ENCODE results near the gene REC8. TPM values are rescaled to one million over a fixed set of nuclear protein-coding genes. Genes with fewer than 3 reads are reported as not detected.
A peak's percentile ranks its signal among the peaks of the same experiment; 100 is the strongest.

The REC8 gene
- total RNA-seq, 2 experiments from 2014 or later, result 19.3 to 22.3 TPM

DNA sequence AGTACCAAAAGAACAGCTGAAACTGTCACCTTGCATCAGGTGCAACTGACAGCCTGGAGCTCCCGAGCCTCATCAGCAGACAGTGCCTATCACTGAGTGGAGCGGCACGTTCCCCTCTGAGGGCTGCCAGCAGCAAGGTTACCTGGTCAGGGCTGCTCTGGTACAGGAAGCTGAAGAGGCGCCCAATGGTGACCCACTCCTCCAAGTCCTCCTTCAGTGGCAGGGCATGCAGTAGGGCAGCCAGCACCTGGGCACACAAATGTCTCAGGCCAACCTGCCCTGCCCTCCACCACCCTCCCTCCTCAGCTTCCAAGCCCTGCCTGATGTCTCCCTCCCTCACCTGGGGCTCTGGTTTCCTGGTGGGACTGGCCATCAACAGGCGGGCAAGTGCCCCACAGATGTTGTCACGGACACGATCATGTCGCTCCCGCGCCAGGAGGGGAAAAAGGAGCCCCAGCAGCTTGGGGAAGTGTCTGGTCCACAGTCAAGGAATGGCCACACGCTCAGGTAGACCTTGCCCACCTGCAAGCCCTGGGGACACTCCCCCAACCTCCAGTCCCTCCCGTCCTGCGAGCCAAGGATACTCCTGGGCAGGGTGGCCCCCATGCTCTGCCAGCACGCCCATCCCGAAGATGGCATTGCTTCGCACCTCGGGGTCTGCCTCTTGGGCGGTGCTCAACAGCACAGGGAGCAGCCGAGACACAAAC is 9.6 kb downstream of the REC8 start:
- H3K36me3 Mint-ChIP-seq (ENCODE audit: low read depth), result peaks cover 23% of the 10 kb centered on the region
- H3K4me1 Mint-ChIP-seq (ENCODE audit: low read depth), result peaks cover 4% of the 10 kb centered on the region
- intact Hi-C loops (cut with micrococcal nuclease), result no loop called here
- no peaks in the 10 kb centered on the region for H3K27me3 Mint-ChIP-seq (ENCODE audit: low read depth)
- CTCF ChIA-PET, result interaction anchor here (0.6 to 0.8 kb wide), 2 partner anchors 20 to 27 kb away, joined by 3 read pairs; partner anchors contain the start of gene IRF9
- DNase-seq, result no peak
- H3K27ac Mint-ChIP-seq, result peak overlapping the region; percentile 30
- no peak overlapping the region for H3K4me3 Mint-ChIP-seq
- no peaks in the 10 kb centered on the region for H3K9me3 Mint-ChIP-seq

DNA sequence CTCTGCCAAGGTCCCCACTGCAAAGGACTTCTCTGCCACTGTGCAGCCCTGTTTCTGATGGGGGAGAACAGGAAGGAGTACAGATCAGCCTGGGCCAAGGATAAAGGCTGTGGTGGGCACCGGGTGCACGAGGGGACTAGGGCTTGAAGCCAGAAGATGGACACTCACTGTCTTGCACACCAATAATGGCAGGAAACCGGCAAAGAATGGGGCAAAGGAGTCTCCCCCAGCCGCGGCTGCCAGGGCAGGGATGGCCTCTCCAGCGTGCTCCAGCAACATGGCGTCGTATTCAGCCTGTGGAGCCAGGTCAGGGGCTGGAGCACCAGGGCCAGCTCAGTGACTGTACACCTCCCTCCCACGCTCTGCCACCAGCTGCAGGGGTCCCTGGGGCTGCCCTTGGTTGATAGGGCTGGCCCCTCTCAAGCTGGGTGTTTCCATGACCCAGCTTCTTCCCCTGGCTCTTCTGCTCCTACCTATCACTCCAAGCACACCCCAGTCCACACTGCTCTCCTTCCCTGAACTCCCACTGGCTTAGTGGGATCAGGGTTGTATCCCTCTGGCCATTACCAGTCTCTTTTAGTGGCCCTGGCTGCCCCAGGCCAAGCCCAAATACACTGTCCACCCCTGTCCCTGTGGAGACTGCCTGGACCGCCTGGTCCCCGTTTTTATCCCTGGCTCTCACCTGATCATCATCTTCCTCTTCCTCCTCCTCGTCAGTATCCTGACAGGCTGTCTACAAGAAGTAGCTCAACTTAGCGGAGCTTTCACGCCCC is 10.4 kb downstream of the REC8 start:
- peaks cover 11% of the 10 kb centered on the region for H3K4me1 Mint-ChIP-seq (ENCODE audit: low read depth)
- H3K27me3 Mint-ChIP-seq (ENCODE audit: low read depth), result no peaks in the 10 kb centered on the region
- H3K9me3 Mint-ChIP-seq, result no peaks in the 10 kb centered on the region
- H3K27ac Mint-ChIP-seq, result peak overlapping the region; percentile 30
- peaks cover 21% of the 10 kb centered on the region for H3K36me3 Mint-ChIP-seq (ENCODE audit: low read depth)
- intact Hi-C loops (cut with micrococcal nuclease), result no loop called here
- no peak overlapping the region for H3K4me3 Mint-ChIP-seq
- DNase-seq, result no peak
- CTCF ChIA-PET, result interaction anchor here (0.6 to 1.3 kb wide), 2 partner anchors 21 to 150 kb away, joined by 3 to 5 read pairs; partner anchors contain the start of gene IRF9

DNA sequence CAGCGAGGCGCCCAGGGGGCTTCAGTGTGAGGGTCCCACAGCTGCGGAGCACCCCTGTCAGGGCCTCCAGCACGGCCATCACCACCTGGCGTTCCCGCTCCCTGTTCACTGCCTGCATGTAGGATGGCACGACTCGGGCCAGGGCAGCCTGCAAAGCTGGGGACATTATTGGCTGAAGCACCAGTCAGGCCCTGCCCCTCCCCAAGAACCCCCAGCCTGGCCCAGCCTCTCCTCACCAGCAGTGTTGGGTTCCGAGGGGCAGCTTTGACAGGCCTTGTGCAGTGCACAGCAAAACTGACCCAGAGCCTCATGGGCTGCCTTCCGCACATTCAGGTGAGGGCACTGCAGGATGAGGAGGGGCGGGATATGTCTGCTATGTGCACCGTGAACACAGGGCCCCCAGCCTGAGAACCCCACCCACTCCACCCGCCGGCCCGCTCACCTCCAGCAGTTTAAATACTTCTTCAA is 11.2 kb downstream of the REC8 start:
- Mint-ChIP-seq H3K9me3 (no peaks in the 10 kb centered on the region), H3K27ac (no peak overlapping the region), H3K4me1 (ENCODE audit: low read depth) (peaks cover 17% of the 10 kb centered on the region), H3K4me3 (no peak overlapping the region), H3K36me3 (ENCODE audit: low read depth) (peaks cover 19% of the 10 kb centered on the region), H3K27me3 (ENCODE audit: low read depth) (no peaks in the 10 kb centered on the region)
- CTCF ChIA-PET, result interaction anchor here (0.8 to 1.3 kb wide), 2 partner anchors 22 to 125 kb away, joined by 3 to 5 read pairs; partner anchors contain the start of genes CIDEB and IRF9
- intact Hi-C loops (cut with micrococcal nuclease), result no loop called here
- no peak for DNase-seq

DNA sequence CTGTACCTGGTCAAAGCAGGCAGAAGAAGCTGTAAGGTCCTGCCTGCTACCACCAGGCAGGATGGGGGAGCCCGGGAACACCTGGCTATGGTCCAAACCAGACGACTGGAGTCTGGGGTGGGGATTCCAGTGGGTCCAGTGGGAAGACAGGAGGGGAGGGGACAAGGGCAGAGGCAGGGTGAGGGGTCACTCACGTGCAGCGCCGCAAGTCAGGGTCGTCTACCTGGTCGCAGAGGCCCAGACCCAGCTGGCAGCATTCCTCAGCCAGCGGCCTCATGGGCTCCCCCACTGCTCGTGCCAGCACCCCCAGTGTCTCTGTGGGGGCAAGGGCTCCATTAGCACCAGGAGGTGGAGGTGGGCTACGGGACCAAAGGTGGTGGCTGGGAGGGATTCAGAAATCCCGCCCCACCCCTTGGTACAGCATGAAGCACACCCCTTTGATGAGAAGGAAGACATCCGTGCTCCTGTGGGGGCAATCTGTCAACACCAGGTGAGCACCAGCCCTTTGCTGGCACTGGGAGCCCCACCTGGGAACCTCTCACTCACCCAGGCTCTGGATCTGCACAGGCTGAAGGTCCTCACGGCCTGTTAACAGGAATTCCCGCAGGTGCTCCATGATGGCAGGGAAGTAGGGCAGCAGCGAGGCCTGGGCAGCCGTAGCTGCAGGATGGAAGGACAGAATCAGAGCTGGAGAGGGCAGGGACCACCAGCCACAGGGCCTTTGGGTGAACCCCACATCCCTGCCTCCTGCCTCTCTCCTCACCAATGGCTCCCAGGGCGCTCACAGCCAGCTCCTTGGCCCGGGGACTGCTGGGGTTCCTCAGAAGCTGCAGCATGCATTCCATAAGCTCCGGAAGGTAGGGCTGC is 12.5 kb downstream of the REC8 start:
- intact Hi-C loops (cut with micrococcal nuclease), result no loop called here
- CTCF ChIA-PET, result interaction anchor here (1.6 to 2.8 kb wide), 2 partner anchors 23 to 39 kb away, joined by 4 to 9 read pairs; partner anchors contain the start of gene IRF9
- H3K27me3 Mint-ChIP-seq (ENCODE audit: low read depth), result no peaks in the 10 kb centered on the region
- no peaks in the 10 kb centered on the region for H3K9me3 Mint-ChIP-seq
- no peak overlapping the region for H3K4me3 Mint-ChIP-seq
- H3K4me1 Mint-ChIP-seq (ENCODE audit: low read depth), result peaks cover 23% of the 10 kb centered on the region
- H3K36me3 Mint-ChIP-seq (ENCODE audit: low read depth), result peaks cover 19% of the 10 kb centered on the region
- no peak overlapping the region for H3K27ac Mint-ChIP-seq
- DNase-seq, result no peak

DNA sequence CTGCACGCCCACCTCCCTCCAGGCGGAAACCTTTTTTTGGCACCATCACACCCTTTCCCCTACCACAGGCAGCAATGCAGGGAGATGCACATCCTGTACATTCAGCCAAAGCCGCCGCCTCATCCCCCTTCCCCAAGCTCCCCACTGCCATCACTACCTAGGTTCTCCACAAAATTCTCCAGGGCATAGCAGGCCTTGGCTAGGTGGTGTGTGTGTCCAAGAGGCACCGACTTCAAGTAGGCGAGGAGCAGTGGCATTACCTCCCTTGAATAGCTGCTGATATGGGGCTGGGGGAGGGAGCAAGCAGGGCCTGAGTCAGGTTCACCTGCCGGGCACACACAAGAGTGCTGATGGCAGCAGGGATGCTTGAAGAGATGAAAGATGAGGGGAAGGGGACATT is 13.1 kb downstream of the REC8 start:
- peaks cover 16% of the 10 kb centered on the region for H3K36me3 Mint-ChIP-seq (ENCODE audit: low read depth)
- CTCF ChIA-PET, result interaction anchor here (0.6 to 2.8 kb wide), 5 partner anchors 24 to 112 kb away, joined by 3 to 9 read pairs (median 4); partner anchors contain the start of gene IRF9
- H3K9me3 Mint-ChIP-seq, result no peaks in the 10 kb centered on the region
- intact Hi-C loops (cut with micrococcal nuclease), result no loop called here
- DNase-seq, result no peak
- no peak overlapping the region for H3K27ac Mint-ChIP-seq
- H3K27me3 Mint-ChIP-seq (ENCODE audit: low read depth), result no peaks in the 10 kb centered on the region
- H3K4me1 Mint-ChIP-seq (ENCODE audit: low read depth), result peaks cover 27% of the 10 kb centered on the region
- no peak overlapping the region for H3K4me3 Mint-ChIP-seq

DNA sequence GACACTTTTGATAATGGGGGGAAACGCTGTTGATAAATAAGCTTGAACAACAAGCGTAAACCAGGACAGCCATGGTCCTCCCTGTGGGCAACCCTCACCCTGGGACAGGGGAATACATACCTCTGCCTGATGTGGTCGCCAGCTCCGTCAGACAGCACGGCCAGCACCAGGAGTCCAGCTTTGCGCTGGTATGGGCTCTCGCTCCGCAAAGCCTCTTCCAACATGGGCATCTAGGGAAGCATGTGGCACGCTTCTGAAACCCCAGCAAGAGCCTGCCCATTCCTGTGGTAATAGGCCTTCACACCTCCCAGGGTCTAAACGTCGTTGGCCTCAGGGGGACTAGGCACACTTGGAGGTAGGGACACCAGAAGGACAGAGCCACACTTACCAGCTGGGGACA is 13.9 kb downstream of the REC8 start:
- Mint-ChIP-seq H3K4me1 (ENCODE audit: low read depth) (peaks cover 30% of the 10 kb centered on the region), H3K27me3 (ENCODE audit: low read depth) (no peaks in the 10 kb centered on the region), H3K9me3 (no peaks in the 10 kb centered on the region), H3K27ac (no peak overlapping the region), H3K4me3 (no peak overlapping the region), H3K36me3 (ENCODE audit: low read depth) (peaks cover 19% of the 10 kb centered on the region)
- DNase-seq, result no peak
- intact Hi-C loops (cut with micrococcal nuclease), result no loop called here
- CTCF ChIA-PET, result interaction anchor here (0.6 to 2.8 kb wide), 9 partner anchors 25 to 123 kb away, joined by 3 to 9 read pairs (median 4); partner anchors contain the start of gene IRF9

DNA sequence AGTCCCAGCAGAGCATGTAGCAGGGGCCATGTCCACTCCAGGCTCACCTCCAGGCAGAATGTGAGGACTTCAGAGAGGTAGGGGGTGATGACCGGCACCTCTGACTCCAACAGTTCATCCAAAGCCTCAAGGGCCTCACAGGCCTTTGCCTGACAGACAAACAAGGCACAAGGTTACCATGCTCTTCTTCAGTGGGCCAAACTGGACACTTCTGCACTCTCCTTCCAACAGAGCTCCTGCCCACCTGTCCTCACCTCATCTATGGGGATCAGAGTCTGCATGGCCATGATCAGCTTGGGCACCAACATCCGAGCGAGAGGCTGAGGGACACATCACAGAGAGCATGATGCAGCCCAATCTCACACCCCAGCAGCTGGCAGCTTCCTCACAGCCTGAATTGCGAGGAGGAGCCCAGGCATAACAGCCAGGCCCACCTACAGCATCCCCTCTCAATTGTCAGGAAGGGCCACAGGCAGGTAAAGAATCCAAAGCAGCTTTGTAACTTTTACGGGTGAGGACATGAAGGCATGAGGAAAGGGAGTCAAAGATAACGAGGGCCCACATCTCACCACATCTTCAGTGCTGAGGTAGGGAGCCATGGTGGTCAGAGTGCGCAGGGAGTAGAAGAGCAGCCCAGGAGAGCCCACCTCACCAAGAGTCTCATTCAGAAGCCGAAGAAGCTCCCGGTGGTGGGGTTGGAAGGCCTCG is 15.1 kb downstream of the REC8 start:
- intact Hi-C loops (cut with micrococcal nuclease), result no loop called here
- no peaks in the 10 kb centered on the region for H3K27me3 Mint-ChIP-seq (ENCODE audit: low read depth)
- H3K4me1 Mint-ChIP-seq (ENCODE audit: low read depth), result peaks cover 36% of the 10 kb centered on the region
- CTCF ChIA-PET, result interaction anchor here (0.8 to 2.8 kb wide), 7 partner anchors 26 to 123 kb away, joined by 3 to 9 read pairs (median 5); partner anchors contain the start of genes CHMP4A, IRF9 and LTB4R2
- peaks cover 18% of the 10 kb centered on the region for H3K36me3 Mint-ChIP-seq (ENCODE audit: low read depth)
- DNase-seq, result no peak
- H3K27ac Mint-ChIP-seq, result no peak overlapping the region
- H3K4me3 Mint-ChIP-seq, result peak overlapping the region; percentile 85
- no peaks in the 10 kb centered on the region for H3K9me3 Mint-ChIP-seq

DNA sequence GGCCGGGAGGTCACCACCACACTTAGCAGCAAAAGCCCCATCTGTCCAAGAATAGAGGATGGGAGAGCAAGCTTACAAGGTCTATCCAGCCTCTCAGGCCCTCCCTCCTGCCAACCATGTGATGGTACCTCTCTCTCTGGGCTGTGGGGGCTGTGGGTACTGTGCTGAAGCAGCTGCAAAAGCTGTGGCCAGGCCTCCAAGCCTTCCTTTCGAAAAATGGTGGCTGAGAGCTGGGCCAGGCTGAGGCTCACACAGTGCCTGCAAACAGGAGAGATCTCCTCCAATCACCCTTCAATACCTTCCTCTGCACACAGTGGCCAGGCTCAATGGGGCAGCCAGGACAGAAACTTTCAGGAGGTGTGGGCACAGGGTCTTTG is 15.6 kb downstream of the REC8 start:
- intact Hi-C loops (cut with micrococcal nuclease), result no loop called here
- no peaks in the 10 kb centered on the region for H3K9me3 Mint-ChIP-seq

DNA sequence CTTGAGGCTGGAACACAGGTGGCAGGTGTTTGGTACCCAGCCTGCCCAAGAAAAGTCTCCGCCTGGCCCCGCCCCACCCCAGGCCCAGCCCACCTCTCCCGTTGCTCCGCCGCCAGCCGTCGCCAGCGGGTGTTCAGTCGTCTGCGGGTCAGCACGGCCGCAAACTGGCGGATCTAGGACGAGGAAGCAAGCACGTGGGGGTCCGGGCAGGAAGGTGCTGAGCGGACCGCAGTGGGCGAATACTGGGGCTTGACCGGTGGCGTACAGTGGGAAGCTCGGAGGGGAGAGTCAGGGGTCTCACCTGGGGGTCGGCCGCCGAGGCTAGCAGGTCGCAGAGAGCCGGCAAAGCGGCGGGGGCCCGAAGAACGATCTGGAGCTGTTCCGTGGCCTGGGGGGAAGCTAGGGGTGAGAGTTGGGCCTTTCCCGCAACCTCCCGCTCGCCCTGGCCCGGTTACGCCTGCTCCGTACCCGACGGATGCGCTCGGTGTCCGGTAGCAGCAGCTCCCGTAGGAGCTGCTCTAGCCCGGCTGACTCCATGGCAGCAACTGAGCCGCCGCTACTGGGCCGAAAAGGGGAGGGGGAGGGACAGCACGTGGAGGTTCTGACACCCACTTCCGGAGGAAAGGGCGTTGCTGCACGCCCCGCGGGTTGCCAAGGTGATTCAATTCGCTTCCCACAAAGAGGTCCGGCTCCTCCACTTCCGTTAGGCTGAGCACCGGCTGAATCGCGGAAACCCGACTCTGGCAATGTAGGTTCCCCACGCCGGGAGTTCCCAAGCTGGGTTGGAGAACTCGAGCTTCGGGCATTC is 16.6 kb downstream of the REC8 start, which contains the start of gene IPO4:
Gene IPO4 (minus strand): TSS at position 566 of the 808 bp plus-strand sequence. CDS start 29 bp downstream, at position 537.
- CTCF ChIA-PET, result interaction anchor here (0.6 to 1.9 kb wide), 7 partner anchors 28 to 200 kb away, joined by 3 to 13 read pairs (median 3); partner anchors contain the start of genes DHRS4L2, IRF9, LTB4R and RNF31
- intact Hi-C loops (cut with micrococcal nuclease), result loop anchor here (1.0 to 2.0 kb wide), 9 partner anchors 16 to 254 kb away; partner anchors contain the start of genes CHMP4A, DCAF11, DHRS1 and GMPR2
- H3K4me1 Mint-ChIP-seq (ENCODE audit: low read depth), result peaks cover 46% of the 10 kb centered on the region
- no peaks in the 10 kb centered on the region for H3K9me3 Mint-ChIP-seq
- no peaks in the 10 kb centered on the region for H3K27me3 Mint-ChIP-seq (ENCODE audit: low read depth)
- H3K4me3 Mint-ChIP-seq, result peak within 1 kb of the TSS; percentile 85
- H3K27ac Mint-ChIP-seq, result peak within 1 kb of the TSS; percentile 78
- DNase-seq, result peak; percentile 97
- H3K36me3 Mint-ChIP-seq (ENCODE audit: low read depth), result peaks cover 21% of the 10 kb centered on the region

More for the DNA sequence above, 15.6 kb downstream of the REC8 start:
- Mint-ChIP-seq H3K27ac (no peak overlapping the region), H3K27me3 (ENCODE audit: low read depth) (no peaks in the 10 kb centered on the region), H3K4me3 (peak overlapping the region; percentile 85), H3K4me1 (ENCODE audit: low read depth) (peaks cover 40% of the 10 kb centered on the region), H3K36me3 (ENCODE audit: low read depth) (peaks cover 19% of the 10 kb centered on the region)
- DNase-seq, result no peak
- CTCF ChIA-PET, result interaction anchor here (1.4 to 2.8 kb wide), 5 partner anchors 26 to 123 kb away, joined by 4 to 9 read pairs (median 5); partner anchors contain the start of genes CHMP4A, IRF9, LTB4R2 and RNF31

DNA sequence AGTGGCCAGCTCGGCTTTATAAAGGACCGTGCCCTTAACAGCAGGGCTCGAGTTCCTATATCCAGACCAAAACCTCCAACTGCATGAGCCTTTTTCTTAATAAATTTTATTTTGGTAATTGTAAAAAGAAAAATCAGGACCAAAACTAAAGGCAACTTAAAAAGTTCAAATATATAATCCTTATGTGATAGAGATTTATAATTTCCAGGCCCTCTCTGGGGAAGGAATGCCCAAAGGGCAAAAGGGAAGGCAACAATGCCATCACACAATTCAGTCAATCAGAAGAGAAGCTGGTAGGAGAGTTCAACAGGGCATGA is 17.1 kb downstream of the REC8 start:
- intact Hi-C loops (cut with micrococcal nuclease), result loop anchor here (2.0 kb wide), 1 partner anchor 254 kb away; the partner anchor contains the start of gene SDR39U1
- Mint-ChIP-seq H3K27me3 (ENCODE audit: low read depth) (no peaks in the 10 kb centered on the region), H3K9me3 (no peaks in the 10 kb centered on the region), H3K4me1 (ENCODE audit: low read depth) (peaks cover 48% of the 10 kb centered on the region), H3K36me3 (ENCODE audit: low read depth) (peaks cover 19% of the 10 kb centered on the region), H3K4me3 (peak overlapping the region; percentile 85), H3K27ac (peak overlapping the region; percentile 78)
- CTCF ChIA-PET, result interaction anchor here (0.7 to 1.9 kb wide), 4 partner anchors 28 to 201 kb away, joined by 3 to 13 read pairs (median 4); partner anchors contain the start of genes DHRS4L2, IRF9, LTB4R and RNF31
- DNase-seq, result no peak
